GM18873 (cell line): Measurements from ENCODE around the gene MS4A7.
"Not testable (repeated sequence)": the region's sequence is repeated elsewhere in the genome, so short reads cannot be mapped to it uniquely, and the experiment has no call there.

Experiments
- ATAC-seq: cut with Tn5 transposase; IDR thresholded peaks from one replicate; pipeline ENCODE4 v1.9.1; 2021; ENCODE audit warnings: mild to moderate bottlenecking, moderate library complexity, moderate number of reproducible peaks; ENCODE audit not compliant: unreplicated experiment, low FRiP score

Gene MS4A7, protein sequence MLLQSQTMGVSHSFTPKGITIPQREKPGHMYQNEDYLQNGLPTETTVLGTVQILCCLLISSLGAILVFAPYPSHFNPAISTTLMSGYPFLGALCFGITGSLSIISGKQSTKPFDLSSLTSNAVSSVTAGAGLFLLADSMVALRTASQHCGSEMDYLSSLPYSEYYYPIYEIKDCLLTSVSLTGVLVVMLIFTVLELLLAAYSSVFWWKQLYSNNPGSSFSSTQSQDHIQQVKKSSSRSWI

GRCh38 chr11:60378354-60378753 is at the start of gene MS4A7:
Gene MS4A7 (plus strand): TSS chr11:60378532. CDS start chr11:60383142, 4,610 bp downstream.
- ATAC-seq = peak; percentile 72

- ATAC-seq = no peak
Measured at GRCh38 chr11:60332846-60333245, 45.5 kb upstream of the MS4A7 start.

DNA sequence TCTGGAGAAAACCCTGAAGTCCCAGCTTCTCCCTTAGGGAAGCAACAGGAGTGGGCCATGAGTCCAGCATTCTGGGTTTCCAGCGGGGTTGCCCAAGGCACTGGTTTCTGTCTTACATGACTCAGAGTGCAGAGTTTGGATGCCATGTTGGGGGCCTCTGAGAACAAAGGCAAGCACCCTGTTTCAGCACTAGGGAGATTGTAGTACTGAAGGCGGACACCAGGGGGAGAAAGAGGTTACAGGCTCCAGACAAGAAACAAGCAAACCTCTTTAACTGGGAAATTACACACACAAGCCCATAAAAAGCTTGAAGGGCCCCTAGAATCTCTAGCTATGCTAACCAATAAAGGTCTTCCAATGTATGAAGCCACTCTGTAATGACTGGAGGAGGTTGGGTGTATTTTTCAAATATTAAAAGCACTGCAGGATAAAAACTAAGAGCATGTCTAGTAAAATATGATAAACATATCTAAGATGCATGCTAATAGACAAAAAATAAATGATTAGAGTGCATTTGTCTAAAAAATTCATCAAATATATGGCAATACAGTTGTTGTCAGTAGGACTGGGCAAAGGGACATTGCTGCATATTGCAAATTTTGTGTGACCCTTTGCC is 44.2 kb upstream of the MS4A7 start:
- peak; percentile 72 for ATAC-seq

DNA sequence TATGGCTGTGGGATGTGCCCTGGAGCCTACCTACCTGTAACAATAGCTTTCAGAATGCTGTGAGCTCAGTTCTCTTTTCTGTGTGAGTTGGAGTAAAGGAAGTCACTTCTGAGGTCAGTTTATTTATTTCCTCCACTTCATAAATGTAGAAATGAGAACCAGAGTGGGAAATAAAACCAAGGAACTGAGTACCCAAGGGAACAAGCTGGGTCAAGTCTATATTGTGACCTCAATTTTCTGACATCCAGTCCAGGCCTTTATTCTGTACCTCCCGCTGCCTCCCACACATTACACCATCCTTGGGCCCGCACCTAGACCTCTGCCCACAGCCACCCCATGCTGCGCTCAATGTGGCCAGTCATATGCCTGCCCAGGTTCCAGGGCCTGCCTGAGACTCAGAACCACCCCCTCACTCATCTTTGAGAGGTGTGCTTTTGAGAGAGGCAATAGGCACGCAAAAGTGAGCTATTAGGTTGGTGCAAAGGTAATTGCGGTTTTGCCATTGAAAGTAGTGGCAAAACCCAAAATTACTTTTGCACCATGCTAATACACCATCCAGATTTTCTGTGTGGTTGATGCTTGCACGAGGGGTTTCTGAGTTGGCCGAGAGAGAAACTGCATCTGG is 41.5 kb upstream of the MS4A7 start:
- no peak for ATAC-seq

DNA sequence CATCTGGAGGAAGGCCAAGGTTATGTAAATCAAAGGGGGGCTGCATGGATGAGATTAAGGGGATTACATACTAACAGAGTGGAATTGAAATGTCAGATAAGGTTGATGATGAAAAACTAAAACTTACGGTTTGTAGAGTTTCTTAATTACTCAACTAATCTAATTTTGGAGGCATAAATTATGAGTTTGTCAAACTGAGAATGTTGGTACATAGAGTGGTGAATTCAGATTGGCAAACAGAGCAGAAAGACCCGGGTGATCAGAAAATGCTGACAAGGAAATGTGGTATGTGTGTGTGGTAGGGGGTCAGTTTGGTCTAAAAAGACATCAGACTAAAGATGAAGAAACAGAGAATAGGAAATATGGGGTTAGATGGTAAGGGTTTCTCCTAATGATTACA is 40.3 kb upstream of the MS4A7 start:
- ATAC-seq = no peak

- ATAC-seq = no peak
Measured at GRCh38 chr11:60339356-60339755, 39.0 kb upstream of the MS4A7 start.

- no peak for ATAC-seq
Measured at GRCh38 chr11:60343094-60343704, 35.1 kb upstream of the MS4A7 start.

GRCh38 chr11:60344146-60344545 is 34.2 kb upstream of the MS4A7 start:
- ATAC-seq = no peak

DNA sequence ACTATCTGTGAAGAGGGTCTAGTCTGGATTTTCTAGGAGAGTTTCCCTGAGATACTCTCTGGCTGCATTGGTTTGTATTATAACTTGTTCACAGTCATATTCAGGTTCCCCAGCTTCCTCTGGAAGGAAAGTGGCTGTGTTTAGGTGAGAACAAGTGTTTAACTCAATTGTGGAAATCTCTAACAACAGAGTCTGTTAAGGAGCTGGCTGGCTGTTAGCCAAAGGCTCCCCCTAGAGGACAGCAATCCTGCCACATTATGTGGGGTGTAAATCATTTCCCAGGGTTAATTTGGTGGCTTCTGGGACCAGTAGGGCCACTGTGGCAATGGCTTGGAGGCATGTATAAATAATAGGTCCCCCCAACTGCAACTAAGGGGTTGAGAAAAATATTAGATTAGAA is 32.8 kb upstream of the MS4A7 start:
- ATAC-seq = no peak

- ATAC-seq = no peak
Measured at GRCh38 chr11:60347084-60347797, 31.1 kb upstream of the MS4A7 start.

- ATAC-seq = no peak
Measured at GRCh38 chr11:60348116-60348515, 30.2 kb upstream of the MS4A7 start.

DNA sequence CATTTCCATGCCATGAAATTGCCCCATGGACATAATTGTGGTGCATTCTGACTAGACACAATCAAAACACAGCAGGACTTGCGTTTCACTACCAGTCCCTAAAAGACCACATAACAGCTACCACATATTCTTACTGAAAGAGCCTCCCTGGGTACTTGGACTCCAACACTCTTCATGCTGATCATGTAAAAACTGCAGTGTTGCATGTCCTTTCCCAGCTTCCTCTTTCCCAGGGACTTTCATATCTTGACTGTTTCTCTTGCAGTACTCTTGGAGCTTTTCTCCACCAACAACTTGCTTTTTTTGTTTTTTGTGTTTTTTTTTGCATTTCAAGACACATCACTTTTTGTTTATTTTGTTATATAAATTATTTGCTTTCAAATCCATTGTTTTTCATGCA is 28.3 kb upstream of the MS4A7 start:
- ATAC-seq = no peak

DNA sequence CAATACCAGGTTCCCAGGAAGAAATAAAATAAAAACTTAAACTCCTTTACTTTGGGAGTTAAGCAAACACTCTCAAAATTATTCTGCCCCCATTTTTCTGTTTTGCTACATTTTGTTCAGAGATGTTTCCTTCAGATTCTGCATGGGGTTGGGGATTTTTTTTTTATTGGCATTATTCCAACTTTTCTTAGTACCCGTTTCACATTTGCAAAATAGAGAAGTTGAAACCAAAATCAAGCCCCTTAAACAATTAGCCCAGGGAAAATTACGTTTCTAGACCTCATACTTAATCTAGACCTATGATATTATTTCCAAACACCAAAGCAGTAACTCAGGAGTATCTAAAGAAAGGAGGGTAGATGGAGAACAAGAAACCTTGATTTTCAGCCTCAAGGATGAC is 20.6 kb upstream of the MS4A7 start:
- ATAC-seq = no peak

DNA sequence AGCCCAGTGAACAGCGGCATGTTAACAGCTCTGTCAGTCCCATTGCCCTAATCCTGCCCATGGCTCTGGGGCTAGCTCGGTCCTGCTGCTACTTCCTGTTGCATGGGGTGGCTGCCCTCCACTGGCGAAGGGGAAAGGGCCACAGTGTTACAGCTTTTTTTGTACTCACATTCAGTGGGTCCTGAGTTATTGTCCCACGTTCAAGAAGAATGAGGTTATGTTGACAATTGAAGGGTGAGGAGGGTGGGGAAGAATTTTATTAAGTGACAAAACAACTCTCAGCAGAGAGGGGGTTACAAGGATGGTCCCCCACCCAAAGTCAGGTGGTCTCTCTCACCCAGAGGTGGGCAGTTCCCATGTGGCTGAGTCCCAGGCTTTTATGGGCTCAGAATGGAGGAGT is 17.7 kb upstream of the MS4A7 start:
- ATAC-seq = no peak

DNA sequence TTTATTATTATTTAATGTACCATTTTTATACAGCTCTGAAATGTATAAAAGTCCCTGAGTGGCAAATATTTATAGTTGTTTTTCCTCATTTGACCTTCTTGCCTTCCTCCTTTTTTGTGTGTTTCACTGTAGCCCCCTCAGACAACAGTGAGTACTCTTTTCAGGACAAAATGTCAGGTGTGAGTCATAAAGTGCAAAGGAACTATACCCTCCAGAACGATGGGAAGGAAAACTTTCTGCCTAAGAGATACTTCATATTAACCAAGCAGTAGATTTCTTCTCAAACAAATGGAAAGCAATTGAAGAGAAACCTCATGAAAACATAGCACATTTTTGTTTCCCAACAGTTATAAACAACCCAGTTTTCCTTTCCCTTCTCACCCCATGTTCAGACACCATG is 16.1 kb upstream of the MS4A7 start:
- ATAC-seq = no peak

DNA sequence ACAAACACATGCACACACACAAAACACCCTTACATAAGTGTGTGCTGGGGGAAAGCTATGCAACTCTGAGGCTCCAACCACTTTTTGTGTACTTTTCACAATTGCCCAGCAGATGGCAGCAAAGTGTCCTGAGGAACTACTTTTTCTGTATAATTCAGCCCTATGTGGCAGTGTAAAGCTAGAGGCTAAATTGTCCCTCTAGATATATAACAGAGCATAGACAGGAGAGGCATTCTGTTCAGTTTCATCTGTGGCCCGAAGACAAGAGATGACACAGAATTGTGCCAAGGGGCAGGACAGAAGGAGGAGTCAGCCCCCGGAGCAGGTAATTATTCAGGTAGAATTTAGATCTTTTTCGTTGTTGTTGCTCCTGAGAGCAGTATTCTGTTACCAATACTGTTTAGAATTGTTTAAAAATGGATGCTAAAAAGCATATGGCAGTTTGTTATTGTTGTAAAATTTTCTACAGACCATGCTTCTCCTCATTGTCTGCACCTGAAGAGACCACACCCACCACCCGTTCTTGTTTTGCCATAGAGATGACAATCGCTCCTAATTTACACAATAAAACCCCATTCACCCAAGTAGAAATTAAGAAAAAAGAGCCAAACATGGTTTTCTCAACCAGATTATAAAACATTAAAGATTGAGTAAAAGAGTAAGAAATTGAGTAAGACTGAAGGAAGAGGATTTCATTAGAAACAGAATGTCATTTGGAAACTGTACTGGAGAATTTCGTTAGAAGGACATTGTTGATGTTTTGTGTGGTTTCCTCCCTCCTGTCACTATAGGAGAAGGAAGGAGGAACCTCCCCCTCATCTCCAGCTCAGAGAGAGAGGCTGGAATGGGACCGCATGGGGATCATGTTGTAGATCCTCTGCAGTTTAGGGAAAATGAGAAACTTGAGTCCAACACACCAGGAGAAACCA is 14.5 kb upstream of the MS4A7 start:
- peak; percentile 50 for ATAC-seq

- ATAC-seq = not testable (repeated sequence)
Measured at GRCh38 chr11:60366262-60366904, 11.9 kb upstream of the MS4A7 start.

- ATAC-seq = peak; percentile 86
Measured at GRCh38 chr11:60367009-60367408, 11.3 kb upstream of the MS4A7 start.

- no peak for ATAC-seq
Measured at GRCh38 chr11:60367896-60368295, 10.4 kb upstream of the MS4A7 start.
